HG03159 (cell line): ENCODE measurements around the gene SLC15A3.

Experiments used
- ATAC-seq: cut with Tn5 transposase; IDR thresholded peaks from one replicate; pipeline ENCODE4 v1.9.1; 2021; ENCODE audit warnings: mild to moderate bottlenecking, moderate library complexity; ENCODE audit not compliant: unreplicated experiment

Gene SLC15A3

DNA sequence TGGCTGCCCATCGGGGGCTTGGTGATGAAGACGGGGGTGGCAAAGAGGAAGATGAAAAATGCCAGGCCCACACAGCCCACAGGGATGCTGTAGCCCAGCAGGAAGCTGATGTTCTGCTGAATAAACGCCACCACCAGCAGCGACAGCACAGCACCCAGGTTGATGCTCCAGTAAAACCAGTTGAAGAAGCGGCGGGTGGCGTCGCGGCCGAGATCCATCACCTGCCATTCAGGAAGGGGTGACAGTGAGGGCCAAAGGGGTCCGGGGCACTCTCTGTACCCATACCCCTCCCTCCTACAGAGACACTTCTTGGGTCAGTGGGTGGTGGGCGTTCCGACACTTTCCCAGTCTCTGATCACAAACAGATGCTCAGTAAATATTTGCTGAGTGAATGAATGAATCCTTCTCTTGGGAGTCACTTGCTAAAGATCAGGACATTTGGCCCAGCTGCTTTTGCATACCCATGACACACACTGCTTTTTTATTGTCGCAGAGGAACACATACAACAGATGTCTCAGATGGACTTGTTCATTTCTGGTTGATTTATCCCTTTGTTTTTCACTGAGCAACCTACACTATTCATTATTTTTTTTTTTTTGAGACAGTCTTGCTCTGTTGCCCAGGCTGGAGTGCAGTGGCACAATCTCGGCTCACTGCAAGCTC, 5.2 kb downstream of the SLC15A3 start:
- no peak for ATAC-seq

DNA sequence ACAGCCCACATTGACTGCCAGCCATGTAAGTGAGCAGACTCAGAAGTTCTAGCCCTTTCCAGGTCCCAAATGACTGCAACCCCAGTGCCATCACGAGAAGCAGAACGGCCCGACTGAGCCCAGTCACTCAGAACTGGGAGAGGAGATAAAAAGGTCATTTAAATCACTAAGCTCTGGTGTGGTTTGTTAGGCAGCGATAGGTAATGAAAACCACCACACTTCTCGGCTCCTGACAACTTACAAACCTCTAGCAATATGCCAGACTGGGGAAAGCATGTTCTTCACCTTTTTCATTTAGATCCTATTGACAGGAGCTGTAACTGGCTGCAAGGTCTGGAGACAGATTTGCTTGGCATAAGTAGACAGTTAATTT, 6.7 kb downstream of the SLC15A3 start:
- ATAC-seq: no peak

DNA sequence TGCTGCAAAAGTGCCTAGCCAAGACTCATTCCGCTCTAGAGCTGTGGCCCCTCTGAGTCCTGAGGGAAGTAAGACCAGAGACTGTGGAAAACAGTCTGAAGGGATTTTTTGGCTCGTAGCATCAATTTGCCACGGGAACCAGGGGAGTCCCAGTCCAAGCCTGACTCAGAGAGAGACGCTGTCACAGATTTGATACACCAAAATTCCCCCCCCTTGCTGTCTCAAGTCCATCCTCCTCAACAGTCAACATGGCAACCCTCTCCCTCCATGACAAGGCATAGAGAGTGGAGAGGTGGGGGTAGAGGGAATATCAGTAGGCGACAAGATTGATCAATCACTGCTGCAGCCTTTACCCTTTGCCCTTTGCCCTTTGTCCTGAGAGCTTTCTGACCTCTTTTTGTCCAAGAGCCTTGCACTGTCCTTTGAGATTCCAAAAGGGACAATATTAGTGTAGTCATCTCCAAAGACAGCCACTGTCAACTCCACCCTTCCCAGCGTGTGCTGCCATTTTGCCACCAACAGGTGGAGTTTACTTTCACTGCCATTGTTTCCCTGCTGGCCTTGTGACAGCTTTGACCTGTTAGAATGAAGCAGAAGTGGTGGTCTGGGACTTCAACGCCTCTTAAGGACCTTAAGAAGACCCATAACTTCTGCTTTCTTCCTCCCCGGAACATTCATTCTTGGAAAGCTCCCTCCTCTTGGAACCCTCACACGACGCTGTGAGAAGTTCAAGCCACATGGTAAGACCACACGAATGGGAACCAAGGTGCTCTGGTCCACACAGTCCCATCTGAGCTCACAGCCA, 7.3 kb downstream of the SLC15A3 start:
- no peak for ATAC-seq

DNA sequence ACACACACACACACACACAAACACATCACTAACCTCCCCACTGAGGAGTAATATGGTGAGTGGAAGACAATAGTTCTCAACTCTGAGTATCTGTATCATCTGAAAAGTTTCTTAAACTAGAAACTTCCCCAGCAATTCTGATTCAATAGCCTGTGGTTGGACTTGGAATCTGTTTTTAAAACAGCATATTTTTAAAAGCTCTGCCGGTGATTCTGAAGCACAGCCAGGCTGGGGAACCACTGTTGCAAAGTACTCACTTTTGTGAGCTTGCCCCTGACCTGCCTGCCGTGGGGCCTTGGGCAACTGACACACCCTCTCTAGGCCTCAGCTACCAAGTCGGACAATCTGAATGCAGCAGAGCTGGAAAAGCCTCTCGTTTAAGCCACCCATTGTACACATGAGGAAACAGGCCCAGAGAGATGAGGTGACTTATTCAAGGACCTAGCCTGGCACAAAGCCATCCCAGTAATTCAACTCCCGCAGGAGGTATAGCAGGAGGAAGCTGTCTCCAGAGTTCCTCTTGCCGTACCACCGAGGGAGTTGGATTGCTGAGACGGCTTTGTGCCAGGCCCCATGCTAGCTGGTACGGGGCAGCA, 8.9 kb downstream of the SLC15A3 start:
- no peak for ATAC-seq

DNA sequence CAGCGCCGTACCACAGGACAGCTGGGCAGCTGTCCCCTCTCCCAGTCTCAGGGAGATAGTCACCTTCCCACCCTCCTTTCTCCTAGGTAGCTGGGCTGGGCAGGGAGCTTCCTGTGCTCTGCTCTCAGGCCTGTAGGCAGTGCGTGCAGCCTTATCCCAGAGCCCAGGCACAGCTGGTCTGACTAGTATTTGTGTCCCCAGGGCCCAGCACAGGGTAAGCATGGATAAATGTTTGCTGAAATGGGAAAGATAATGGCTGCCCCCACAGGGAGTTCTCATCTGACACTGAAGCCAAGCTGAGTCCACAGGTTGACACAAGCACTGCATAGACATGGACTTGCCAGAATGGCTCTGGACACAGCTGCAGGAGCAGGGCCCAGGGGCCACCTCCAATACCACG, 9.8 kb downstream of the SLC15A3 start:
- no peak for ATAC-seq

DNA sequence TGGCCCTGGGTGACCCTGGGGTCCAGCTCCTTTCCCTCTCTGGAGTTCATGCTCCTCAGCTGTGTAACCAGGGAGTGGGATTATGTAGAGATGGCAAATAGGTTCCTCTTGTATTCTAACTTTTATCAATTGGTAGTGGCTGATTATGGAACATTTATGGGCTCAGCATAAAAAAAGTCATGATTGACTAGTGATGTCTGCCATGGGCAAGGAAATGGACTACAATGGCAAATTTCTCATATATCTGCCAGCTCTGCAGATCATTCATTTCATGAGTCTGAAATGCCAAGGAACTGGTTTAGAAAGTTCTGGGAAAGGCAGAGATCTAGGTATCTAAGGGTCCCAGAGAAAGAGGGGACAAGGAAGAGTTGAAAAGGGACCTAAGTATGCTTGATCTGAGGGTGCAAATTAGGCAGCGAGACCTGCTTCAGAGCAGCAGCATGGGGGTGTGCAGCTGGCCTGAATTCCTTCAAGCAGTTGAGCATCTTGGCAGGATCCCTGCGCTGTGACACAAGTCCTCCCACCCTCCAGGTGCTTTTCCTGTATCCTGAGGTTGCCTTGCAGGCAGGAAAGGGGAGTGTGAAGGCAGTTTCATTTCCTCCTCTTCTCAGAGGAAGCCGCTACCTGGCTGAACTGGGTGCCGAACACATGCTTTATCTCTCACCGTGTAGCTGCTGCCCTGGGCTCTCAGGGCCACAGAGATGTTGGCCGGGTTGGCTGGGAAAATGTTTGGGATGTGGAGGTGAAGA, 10.4 kb downstream of the SLC15A3 start:
- ATAC-seq: no peak

DNA sequence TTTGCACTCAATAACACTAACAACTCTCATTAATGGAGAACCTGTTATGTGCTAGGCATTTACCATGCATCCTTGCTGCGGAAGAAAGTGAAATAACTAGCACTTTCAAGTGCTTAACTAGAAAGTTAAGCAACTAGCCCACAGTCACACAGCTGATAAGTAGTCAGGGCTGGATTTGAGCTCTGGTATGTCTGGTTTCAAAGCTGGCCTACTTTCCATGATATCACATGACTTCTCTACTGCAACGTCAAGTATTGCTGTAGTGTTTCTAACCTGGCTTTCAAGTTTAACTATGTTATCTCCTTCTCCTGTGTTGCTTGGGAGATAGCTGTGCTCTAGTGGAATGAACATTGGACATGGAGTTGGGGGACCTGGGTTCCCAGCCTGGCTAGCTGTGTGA, 12.1 kb downstream of the SLC15A3 start:
- ATAC-seq: no peak

DNA sequence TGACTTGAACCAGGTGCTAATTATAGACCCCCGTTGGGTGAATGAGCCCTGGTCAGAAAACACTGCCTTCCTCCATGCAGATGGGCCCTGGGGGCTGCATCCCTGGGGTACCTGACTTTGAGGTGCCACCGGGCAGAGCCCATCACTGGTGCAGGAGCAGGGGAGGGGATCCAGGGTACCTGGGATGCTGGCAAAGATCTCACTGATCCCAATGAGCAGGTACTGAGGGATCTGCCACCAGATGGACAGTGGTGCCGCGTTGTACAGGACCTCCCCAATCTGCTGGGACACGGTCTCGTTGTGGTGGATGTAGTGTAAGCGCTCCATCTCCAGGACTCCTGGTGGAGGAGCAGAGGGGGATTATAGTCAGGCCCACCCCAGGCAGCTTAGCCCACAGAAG, 12.7 kb downstream of the SLC15A3 start:
- ATAC-seq: no peak

DNA sequence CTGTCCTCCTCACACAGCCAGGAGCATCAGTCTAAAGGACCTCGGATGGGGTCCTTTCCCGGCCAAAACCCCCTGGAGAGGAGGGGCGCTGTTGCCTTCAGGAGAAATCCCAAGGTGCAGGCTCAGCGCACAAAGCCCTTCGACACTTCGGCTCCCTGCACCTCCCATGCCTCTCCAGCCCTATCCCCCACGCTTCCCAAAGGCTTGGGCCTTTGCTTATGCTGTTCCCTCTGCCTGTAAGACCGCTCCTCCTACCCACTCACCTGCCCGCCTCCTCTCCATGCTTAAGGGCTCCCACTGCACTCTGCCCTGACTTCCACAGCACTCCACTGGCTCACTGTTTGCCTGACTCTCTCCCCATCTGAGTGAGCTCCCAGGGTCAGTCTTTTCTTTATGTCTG, 13.5 kb downstream of the SLC15A3 start:
- ATAC-seq: no peak

DNA sequence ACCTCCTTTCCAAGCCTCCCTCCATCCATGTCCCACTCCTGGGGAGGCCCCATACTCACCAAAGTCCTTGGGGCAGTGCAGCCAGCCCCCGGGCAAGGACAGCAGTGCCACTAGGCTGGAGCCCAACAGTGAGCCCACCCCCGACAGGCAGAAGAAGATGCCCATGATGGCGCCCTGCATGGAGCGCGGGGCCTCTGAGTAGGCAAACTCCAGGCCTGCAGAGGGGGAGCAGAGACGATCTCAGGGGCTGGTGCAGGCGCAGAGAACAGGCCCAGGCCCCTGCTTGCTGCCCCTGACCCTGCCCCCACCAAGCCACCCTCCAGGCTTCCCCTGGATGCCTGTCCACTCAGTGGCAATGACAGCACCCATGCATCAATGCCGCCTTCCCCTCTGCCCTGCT, 14.2 kb downstream of the SLC15A3 start:
- ATAC-seq: no peak

DNA sequence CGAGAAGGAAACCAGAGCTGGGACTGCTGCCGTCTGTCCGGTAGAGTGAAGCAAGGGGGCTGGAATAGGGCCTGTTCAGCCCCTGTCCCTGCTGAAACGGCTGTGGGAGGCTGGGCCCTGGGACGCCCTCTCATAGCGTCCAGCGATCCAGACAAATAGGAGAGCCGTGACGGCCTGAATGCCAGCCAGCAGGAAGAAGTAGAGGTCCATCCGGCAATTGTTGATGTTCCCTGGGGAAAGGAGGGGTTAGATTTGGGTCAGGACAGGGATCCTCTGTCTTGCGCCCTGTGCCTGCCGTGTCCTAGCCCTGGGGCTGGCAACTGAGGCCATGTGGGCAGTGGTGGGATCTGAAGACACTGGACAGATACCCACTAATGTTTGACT, 14.8 kb downstream of the SLC15A3 start:
- no peak for ATAC-seq

DNA sequence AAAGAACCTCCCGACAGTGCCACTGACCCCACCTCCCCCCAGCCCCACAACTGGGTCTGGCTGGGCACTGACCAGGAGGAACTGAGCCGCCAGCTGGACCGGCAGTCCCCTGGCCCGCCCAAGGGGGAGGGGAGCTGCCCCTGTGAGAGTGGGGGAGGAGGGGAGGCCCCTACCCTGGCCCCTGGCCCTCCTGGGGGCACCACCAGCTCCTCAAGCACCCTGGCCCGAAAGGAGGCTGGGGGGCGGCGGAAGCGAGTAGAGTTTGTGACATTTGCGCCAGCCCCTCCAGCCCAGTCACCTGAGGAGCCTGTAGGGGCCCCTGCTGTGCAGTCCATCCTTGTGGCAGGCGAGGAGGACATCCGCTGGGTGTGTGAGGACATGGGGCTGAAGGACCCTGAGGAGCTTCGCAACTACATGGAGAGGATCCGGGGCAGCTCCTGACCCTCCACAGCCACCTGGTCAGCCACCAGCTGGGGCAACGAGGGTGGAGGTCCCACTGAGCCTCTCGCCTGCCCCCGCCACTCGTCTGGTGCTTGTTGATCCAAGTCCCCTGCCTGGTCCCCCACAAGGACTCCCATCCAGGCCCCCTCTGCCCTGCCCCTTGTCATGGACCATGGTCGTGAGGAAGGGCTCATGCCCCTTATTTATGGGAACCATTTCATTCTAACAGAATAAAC, 15.4 kb downstream of the SLC15A3 start:
- no peak for ATAC-seq

DNA sequence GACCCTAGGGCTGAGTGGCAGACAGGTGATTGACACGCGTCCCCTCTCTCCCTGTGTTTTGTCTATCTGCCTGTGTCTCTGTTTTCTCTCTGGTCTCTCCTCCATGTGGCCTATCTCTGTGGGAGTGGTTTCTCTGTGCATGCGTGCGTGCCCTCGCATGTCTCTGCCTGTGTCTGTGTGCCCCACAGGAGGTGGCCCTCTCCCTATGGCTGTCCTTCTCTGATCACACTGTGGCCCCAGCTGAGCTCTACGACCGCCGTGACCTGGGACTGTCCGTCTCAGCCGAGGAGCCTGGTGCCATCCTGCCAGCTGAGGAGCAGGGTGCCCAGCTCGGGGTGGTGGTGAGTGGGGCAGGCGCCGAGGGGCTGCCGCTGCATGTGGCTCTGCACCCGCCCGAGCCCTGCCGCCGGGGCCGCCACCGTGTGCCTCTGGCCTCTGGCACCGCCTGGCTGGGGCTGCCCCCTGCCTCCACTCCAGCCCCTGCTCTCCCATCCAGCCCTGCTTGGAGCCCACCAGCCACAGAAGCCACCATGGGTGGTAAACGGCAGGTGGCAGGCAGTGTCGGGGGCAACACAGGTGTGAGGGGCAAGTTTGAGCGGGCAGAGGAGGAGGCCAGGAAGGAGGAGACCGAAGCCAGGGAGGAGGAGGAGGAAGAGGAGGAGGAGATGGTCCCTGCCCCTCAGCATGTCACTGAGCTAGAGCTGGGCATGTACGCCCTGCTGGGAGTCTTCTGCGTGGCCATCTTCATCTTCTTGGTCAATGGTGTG, 16.1 kb downstream of the SLC15A3 start:
- no peak for ATAC-seq

DNA sequence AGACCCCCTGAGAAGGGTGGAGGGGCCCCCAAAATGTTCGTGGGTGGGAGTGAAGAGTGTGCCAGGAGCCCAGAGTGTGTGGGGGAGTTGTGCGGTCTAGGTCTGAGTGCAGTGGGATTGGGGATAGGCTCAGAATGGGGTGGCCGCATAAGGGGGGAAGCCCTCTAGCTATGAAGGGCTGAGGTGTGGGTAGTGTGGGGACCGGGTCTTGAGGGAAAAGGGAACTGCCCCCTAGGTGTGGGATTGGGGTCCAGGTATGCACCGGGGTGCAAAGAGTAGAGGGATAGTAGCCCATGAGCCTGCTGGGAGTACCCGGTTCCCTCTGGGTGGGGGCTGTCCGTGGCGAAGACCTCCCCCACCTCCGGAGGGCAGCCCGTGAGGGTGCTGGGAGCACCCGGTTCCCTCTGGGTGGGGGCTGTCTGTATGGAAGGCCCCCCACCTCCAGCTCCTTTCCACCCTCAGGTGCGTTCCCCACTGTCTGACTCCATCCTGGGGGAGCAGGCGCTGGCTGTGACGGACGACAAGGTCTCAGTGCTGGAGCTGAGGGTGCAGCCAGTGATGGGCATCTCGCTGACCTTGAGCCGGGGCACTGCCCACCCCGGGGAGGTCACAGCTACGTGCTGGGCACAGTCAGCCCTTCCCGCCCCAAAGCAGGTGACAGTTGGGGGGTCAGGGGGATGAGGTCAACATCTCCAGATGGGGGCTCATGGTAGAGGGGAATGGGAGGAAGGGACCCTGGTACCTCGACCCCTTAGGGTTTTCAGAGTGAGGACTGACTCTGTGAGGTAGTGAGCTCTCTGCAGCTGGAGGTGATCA, 17.0 kb downstream of the SLC15A3 start:
- no peak for ATAC-seq

DNA sequence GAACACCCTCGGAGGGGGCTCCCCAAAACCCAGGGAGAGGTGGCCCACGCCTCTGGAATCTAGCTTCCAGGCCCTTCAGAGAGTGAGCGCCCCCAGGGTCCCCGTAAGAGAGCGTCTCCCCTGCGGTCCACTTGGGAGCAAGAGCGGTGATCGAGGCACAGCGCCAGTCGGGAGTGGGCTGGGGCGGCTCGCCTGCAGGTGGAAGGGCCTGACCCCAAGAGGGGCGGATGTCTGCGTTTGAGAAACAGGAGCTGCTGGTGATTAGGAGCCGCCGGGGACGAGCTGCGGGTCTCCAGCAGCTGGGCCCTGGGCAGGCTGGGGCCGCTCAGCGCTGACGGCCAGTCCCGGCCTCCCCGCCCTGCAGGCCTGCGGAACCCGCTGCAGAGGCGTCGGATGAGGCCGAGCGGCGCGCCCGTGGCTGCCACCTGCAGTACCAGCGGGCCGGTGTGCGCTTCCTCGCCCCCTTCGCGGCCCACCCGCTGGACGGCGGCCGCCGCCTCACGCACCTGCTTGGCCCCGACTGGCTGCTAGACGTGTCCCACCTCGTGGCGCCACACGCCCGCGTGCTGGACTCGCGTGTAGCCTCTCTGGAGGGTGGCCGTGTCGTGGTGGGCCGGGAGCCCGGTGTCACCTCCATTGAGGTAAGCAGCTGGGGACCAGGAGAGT, 17.7 kb downstream of the SLC15A3 start:
- no peak for ATAC-seq

DNA sequence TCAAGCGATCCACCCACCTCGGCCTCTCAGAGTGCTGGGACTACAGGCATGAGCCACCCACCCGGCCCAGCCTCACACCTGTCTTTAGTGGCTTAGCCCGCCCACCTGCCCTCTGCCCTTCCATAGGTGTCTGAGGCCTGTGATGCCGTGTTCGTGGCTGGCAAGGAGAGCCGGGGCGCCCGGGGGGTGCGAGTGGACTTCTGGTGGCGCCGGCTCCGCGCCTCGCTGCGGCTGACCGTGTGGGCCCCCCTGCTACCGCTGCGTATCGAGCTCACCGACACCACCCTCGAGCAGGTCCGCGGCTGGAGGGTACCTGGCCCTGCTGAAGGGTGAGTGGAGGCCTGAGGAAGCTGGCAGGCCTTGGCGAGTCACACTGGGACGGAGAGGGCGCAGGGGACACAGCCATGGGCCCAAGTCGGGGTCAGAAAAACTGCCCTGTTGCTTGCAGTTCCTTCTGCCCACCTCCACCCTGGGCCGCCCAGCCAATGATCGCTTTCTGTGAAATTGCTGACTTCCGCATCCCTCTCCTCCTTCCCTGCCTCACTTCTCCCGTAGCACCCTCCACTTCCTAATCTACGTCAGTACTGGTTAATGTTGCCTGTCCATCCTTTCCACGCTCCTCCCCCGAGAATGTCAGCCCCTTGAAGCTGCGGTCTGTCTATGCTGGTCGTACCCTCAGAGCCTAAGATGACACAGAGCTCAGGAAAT, 18.4 kb downstream of the SLC15A3 start:
- ATAC-seq: no peak

DNA sequence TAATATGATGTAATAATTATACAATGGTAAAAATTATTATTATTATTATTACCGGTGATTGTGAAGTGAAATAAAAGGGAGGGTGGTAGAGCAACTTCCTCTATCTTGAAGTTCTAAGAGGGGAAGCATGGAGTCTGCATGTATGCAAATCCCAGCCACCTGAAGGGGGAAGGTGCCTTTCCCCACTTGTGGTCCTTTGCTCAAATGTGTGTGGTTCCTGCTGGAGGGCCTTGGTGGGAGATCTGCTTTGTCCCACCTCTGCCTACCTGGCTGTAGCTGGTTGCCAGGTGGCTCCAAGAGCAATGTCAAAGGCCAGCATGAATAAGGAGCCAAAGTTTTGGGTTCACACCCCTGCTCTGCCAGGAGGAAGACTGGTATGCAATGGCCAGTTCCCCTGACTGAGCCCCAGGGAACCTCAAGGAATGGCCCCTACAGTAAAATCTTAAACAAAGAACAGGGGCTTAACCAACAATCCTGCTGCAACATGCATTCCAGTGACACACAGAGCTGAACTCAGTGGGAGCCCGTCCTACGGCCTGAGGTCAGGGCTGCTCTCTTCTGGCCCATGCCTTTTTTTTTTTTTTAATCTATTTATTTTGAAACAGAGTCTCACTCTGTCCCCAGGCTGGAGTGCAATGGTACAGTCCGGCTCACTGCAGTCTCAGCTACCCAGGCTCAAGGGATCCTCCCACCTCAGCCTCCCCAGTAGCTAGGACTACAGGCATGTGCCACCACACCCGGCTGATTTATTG, 19.2 kb downstream of the SLC15A3 start:
- ATAC-seq: no peak

DNA sequence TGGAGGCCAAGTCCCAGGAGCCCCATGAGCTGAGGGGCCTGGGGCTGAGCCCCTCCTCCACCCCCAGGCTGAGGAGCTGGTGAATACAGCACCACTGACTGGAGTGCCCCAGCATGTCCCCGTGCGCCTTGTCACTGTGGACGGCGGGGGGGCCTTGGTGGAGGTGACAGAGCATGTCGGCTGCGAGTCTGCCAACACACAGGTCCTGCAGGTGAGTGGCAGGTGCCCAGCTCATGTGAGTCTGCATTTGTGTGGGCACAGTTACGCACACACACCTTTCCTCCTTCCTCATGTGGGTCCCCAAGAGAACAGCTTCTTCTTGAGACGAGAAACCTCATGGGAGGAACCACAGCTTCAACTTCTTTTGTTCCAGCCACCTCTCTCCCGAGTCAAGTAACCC, 20.1 kb downstream of the SLC15A3 start:
- ATAC-seq: no peak
